HCT116 (cell line): ENCODE results near the gene SPATA3. TPM values are rescaled to one million over a fixed set of nuclear protein-coding genes. Genes with fewer than 3 reads are reported as not detected.

Source experiments
- ATAC-seq: fragments of 200-7000 bp; cut with Tn5 transposase; 2 replicates; pipeline ENCODE4 v1.9.1; 2020; ENCODE audit warnings: mild to moderate bottlenecking, moderate library complexity
- BruUV-seq: library from RNA; stranded (reverse); fragments of 400-500 nt; replicated peaks from 2 replicates; lab custom pipeline; 2021; lab: Mats Ljungman, UMichigan
- CTCF ChIA-PET: fragments of 300-600 bp; sonication (Branson Sonifier 250); formaldehyde crosslinking; loops from one replicate; lab custom pipeline; 2021; ENCODE audit warnings: antibody characterized with exemption; lab: Charles Lee
- POLR2A ChIA-PET: fragments of 300-600, 350-600 bp; sonication (Branson Sonifier 250); formaldehyde crosslinking; loops from one replicate; lab custom pipeline; 2021; ENCODE audit warnings: antibody characterized with exemption; lab: Charles Lee
- RAD21 ChIA-PET, 2 experiments: fragments of 300-600 bp; sonication (Branson Sonifier 250); formaldehyde crosslinking; loops; one replicate each; lab custom pipeline; 2023; ENCODE audit warnings: low total read pairs in 2 of 2; ENCODE audit not compliant: uncharacterized antibody in 2 of 2, unreplicated experiment in 2 of 2, low non-redundant PET in 1 of 2; lab: Charles Lee
- DNase-seq: peaks from one replicate; pipeline ENCODE4 v3.0.0-alpha.2; 2010; ENCODE audit warnings: low read depth, low spot score
- H2AFZ ChIP-seq: fragments of 200-600 bp; shearing (Covaris generic), sonication (generic); 2 replicates; pipeline ENCODE4 v1.6.1; 2017; ENCODE audit warnings: low read depth, mixed run types, mixed read lengths, antibody characterized with exemption, low read length; ENCODE audit not compliant: poor library complexity, severe bottlenecking
- H3K27ac ChIP-seq: 2 replicates; pipeline ENCODE4 v1.5.1; 2012; ENCODE audit warnings: low read depth, low read length
- H3K27me3 ChIP-seq: fragments of 200-600 bp; sonication (generic); 2 replicates; pipeline ENCODE4 v1.6.1; 2016; ENCODE audit warnings: mixed run types, low read length, mixed read lengths; ENCODE audit not compliant: insufficient read depth
- H3K36me3 ChIP-seq, 2 experiments: fragments of 200-500 bp in 1 of 2; fragments of 200-600 bp in 1 of 2; sonication (Bioruptor generic) in 1 of 2; sonication (generic) in 1 of 2; 2 replicates each; pipeline versions ENCODE4 v1.5.1 to v1.6.1; 2014 to 2016; ENCODE audit warnings: low read length in 2 of 2, inconsistent platforms in 1 of 2, mixed read lengths in 1 of 2, mixed run types in 1 of 2; ENCODE audit not compliant: insufficient read depth in 2 of 2, control insufficient read depth in 1 of 2
- H3K4me1 ChIP-seq, 2 experiments: fragments of 200-600 bp in 1 of 2; sonication (generic) in 1 of 2; 2 replicates each; pipeline versions ENCODE4 v1.5.1 to v1.6.1; 2012 to 2017; ENCODE audit warnings: low read length in 2 of 2, inconsistent platforms in 1 of 2, mild to moderate bottlenecking in 1 of 2, mixed read lengths in 1 of 2, mixed run types in 1 of 2, moderate library complexity in 1 of 2; ENCODE audit not compliant: insufficient read depth in 2 of 2, control insufficient read depth in 1 of 2
- H3K4me2 ChIP-seq: fragments of 200-600 bp; sonication (generic); 2 replicates; pipeline ENCODE4 v1.6.1; 2017; ENCODE audit warnings: mixed run types, low read length, mixed read lengths
- H3K4me3 ChIP-seq, 2 experiments: fragments of 200-600 bp in 1 of 2; sonication (generic) in 1 of 2; replicated peaks in 1 of 2; 2 replicates each; pipeline ENCODE4 v1.5.1; 2011 to 2016; ENCODE audit warnings: low read length in 2 of 2, control low read depth in 1 of 2, low read depth in 1 of 2, mild to moderate bottlenecking in 1 of 2, mixed read lengths in 1 of 2, mixed run types in 1 of 2
- H3K79me2 ChIP-seq: fragments of 200-600 bp; sonication (generic); 2 replicates; pipeline ENCODE4 v1.6.1; 2017; ENCODE audit warnings: mild to moderate bottlenecking, mixed run types, low read length, moderate library complexity, mixed read lengths; ENCODE audit not compliant: insufficient read depth
- H3K9ac ChIP-seq: fragments of 200-600 bp; sonication (generic); 2 replicates; pipeline ENCODE4 v1.6.1; 2016; ENCODE audit warnings: low read length, mixed read lengths
- H3K9me2 ChIP-seq: fragments of 200-600 bp; sonication (generic), shearing (Covaris generic); 2 replicates; pipeline ENCODE4 v1.6.1; 2017; ENCODE audit warnings: mixed run types, mild to moderate bottlenecking, moderate library complexity; ENCODE audit not compliant: insufficient read depth
- H3K9me3 ChIP-seq, 2 experiments: fragments of 200-500 bp in 1 of 2; fragments of 200-600 bp in 1 of 2; sonication (Bioruptor generic) in 1 of 2; sonication (generic) in 1 of 2; 2 replicates each; pipeline ENCODE4 v1.6.1; 2014 to 2017; ENCODE audit warnings: low read length in 2 of 2, mixed read lengths in 2 of 2, inconsistent platforms in 1 of 2, low read depth in 1 of 2, mild to moderate bottlenecking in 1 of 2, mixed run types in 1 of 2, moderate library complexity in 1 of 2; ENCODE audit not compliant: control insufficient read depth in 1 of 2, insufficient read depth in 1 of 2
- H4K20me1 ChIP-seq: fragments of 200-600 bp; sonication (generic), shearing (Covaris generic); 2 replicates; pipeline ENCODE4 v1.6.1; 2017; ENCODE audit warnings: mixed run types, mild to moderate bottlenecking, moderate library complexity; ENCODE audit not compliant: insufficient read depth
- EGR1 ChIP-seq: IDR thresholded peaks from 2 replicates; pipeline ENCODE4 v1.6.1; 2012; ENCODE audit warnings: low read depth
- EZH2phosphoT487 ChIP-seq: fragments of 200-600 bp; IDR thresholded peaks from 2 replicates; pipeline ENCODE4 v1.6.1; 2018; ENCODE audit warnings: antibody characterized with exemption, borderline replicate concordance
- FOSL1 ChIP-seq: IDR thresholded peaks from 2 replicates; pipeline ENCODE4 v1.6.1; 2012; ENCODE audit warnings: low read depth
- POLR2AphosphoS5 ChIP-seq: IDR thresholded peaks from 2 replicates; pipeline ENCODE4 v1.6.1; 2011; ENCODE audit warnings: mild to moderate bottlenecking, low read depth, low read length, moderate library complexity
- SRF ChIP-seq: IDR thresholded peaks from 2 replicates; pipeline ENCODE4 v1.6.1; 2012; ENCODE audit warnings: low read depth
- TCF7L2 ChIP-seq: IDR thresholded peaks from 2 replicates; pipeline ENCODE4 v1.7.0; 2011; ENCODE audit warnings: borderline replicate concordance, inconsistent platforms; ENCODE audit not compliant: insufficient read depth, insufficient read length; ENCODE audit errors: extremely low read depth
- ZFX ChIP-seq: fragments of 450-650 bp; IDR thresholded peaks from 2 replicates; pipeline ENCODE4 v1.6.1; 2017
- intact Hi-C: fragments of 100-400 bp; cut with micrococcal nuclease; formaldehyde crosslinking; loops from 2 replicates; pipeline ENCODE4 v1.10.0; 2022
- total RNA-seq: library from RNA; stranded (reverse); gene quantifications from one replicate; pipeline ENCODE4 v1.2.1, GENCODE V29; 2021; ENCODE audit not compliant: unreplicated experiment
- TF ChIP-seq, protein P1 (sequence below): IDR thresholded peaks from 2 replicates; pipeline ENCODE4 v1.6.1; 2012; ENCODE audit warnings: low read depth
- TF ChIP-seq, protein P2 (sequence below), 3 experiments: fragments of 200-600 bp in 1 of 3; sonication (generic) in 1 of 3; IDR thresholded peaks in 2 of 3; conservative IDR thresholded peaks in 1 of 3; 2 replicates each; pipeline ENCODE4 v1.5.1; 2012 to 2017; ENCODE audit warnings: low read depth in 2 of 3, low read length in 2 of 3, antibody characterized with exemption in 1 of 3, borderline replicate concordance in 1 of 3, control low read depth in 1 of 3, mild to moderate bottlenecking in 1 of 3, mixed read lengths in 1 of 3, mixed run types in 1 of 3, moderate library complexity in 1 of 3; ENCODE audit not compliant: insufficient read depth in 1 of 3
- TF ChIP-seq, protein P3 (sequence below): IDR thresholded peaks from 2 replicates; pipeline ENCODE4 v1.6.1; 2012
- TF ChIP-seq, protein P4 (sequence below): IDR thresholded peaks from 2 replicates; pipeline ENCODE4 v1.6.1; 2011; ENCODE audit warnings: mild to moderate bottlenecking, low read length, moderate library complexity; ENCODE audit not compliant: insufficient replicate concordance; ENCODE audit errors: extremely low read depth
- TF ChIP-seq, protein P5 (sequence below): IDR thresholded peaks from 2 replicates; pipeline ENCODE4 v1.6.1; 2012

The SPATA3 gene
- total RNA-seq, 1 experiment from 2014 or later = not detected

DNA sequence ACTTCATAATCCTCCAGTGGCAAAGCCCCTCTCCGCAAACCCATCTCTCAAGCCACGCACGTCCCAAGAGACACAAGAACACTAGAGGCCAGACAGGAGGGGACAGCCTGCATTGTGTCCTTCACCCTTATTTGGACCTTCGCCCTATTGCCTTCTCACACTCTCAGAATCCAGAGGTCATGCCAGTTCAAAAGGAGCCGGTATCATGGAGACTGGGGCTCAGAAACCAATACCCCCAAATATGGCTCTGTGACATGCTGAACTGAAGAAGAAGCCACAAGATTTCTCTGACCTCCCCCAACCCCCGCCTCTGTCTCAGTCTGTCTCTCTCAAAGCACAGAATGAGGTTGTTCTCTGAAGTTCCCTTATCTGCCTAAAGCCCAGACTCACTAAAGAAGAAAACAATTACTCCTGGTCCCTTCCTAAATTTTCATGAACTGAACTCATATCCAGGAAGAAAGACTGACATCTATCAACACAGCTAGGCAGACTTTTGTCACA lies 19.2 kb upstream of the SPATA3 start:
- TF ChIP-seq EGR1 (no peak), POLR2AphosphoS5 (no peak), TCF7L2 (no peak), FOSL1 (no peak), ZFX (no peak), SRF (no peak), EZH2phosphoT487 (no peak)
- TF ChIP-seq, protein P1, sequence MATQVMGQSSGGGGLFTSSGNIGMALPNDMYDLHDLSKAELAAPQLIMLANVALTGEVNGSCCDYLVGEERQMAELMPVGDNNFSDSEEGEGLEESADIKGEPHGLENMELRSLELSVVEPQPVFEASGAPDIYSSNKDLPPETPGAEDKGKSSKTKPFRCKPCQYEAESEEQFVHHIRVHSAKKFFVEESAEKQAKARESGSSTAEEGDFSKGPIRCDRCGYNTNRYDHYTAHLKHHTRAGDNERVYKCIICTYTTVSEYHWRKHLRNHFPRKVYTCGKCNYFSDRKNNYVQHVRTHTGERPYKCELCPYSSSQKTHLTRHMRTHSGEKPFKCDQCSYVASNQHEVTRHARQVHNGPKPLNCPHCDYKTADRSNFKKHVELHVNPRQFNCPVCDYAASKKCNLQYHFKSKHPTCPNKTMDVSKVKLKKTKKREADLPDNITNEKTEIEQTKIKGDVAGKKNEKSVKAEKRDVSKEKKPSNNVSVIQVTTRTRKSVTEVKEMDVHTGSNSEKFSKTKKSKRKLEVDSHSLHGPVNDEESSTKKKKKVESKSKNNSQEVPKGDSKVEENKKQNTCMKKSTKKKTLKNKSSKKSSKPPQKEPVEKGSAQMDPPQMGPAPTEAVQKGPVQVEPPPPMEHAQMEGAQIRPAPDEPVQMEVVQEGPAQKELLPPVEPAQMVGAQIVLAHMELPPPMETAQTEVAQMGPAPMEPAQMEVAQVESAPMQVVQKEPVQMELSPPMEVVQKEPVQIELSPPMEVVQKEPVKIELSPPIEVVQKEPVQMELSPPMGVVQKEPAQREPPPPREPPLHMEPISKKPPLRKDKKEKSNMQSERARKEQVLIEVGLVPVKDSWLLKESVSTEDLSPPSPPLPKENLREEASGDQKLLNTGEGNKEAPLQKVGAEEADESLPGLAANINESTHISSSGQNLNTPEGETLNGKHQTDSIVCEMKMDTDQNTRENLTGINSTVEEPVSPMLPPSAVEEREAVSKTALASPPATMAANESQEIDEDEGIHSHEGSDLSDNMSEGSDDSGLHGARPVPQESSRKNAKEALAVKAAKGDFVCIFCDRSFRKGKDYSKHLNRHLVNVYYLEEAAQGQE = no peak
- TF ChIP-seq, protein P2, sequence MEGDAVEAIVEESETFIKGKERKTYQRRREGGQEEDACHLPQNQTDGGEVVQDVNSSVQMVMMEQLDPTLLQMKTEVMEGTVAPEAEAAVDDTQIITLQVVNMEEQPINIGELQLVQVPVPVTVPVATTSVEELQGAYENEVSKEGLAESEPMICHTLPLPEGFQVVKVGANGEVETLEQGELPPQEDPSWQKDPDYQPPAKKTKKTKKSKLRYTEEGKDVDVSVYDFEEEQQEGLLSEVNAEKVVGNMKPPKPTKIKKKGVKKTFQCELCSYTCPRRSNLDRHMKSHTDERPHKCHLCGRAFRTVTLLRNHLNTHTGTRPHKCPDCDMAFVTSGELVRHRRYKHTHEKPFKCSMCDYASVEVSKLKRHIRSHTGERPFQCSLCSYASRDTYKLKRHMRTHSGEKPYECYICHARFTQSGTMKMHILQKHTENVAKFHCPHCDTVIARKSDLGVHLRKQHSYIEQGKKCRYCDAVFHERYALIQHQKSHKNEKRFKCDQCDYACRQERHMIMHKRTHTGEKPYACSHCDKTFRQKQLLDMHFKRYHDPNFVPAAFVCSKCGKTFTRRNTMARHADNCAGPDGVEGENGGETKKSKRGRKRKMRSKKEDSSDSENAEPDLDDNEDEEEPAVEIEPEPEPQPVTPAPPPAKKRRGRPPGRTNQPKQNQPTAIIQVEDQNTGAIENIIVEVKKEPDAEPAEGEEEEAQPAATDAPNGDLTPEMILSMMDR (IDR thresholded peaks at IDR 0.05 in 2 of 3, conservative IDR thresholded peaks at IDR 0.05 in 1 of 3; ENCODE audit: borderline replicate concordance in 1 of 3, insufficient read depth in 1 of 3, low read depth in 2 of 3, low read length in 2 of 3) = no peak
- TF ChIP-seq, protein P3, sequence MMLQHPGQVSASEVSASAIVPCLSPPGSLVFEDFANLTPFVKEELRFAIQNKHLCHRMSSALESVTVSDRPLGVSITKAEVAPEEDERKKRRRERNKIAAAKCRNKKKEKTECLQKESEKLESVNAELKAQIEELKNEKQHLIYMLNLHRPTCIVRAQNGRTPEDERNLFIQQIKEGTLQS = no peak
- TF ChIP-seq, protein P4, sequence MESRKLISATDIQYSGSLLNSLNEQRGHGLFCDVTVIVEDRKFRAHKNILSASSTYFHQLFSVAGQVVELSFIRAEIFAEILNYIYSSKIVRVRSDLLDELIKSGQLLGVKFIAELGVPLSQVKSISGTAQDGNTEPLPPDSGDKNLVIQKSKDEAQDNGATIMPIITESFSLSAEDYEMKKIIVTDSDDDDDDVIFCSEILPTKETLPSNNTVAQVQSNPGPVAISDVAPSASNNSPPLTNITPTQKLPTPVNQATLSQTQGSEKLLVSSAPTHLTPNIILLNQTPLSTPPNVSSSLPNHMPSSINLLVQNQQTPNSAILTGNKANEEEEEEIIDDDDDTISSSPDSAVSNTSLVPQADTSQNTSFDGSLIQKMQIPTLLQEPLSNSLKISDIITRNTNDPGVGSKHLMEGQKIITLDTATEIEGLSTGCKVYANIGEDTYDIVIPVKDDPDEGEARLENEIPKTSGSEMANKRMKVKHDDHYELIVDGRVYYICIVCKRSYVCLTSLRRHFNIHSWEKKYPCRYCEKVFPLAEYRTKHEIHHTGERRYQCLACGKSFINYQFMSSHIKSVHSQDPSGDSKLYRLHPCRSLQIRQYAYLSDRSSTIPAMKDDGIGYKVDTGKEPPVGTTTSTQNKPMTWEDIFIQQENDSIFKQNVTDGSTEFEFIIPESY = no peak
- TF ChIP-seq, protein P5, sequence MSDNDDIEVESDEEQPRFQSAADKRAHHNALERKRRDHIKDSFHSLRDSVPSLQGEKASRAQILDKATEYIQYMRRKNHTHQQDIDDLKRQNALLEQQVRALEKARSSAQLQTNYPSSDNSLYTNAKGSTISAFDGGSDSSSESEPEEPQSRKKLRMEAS = no peak
- TF ChIP-seq, all 23 proteins: peak for 0
- ChIA-PET POLR2A (no interaction called here), CTCF (no interaction called here), RAD21 (no interaction called here)
- BruUV-seq = no TSS peak
- intact Hi-C loops = no loop called here
- DNase-seq = no peak
- Histone ChIP-seq H3K9me2 (no peaks in the 10 kb centered on the region), H3K9me3 (no peaks in the 10 kb centered on the region), H3K27me3 (no peaks in the 10 kb centered on the region), H3K4me3 (no peak overlapping the region), H3K36me3 (no peaks in the 10 kb centered on the region), H2AFZ (no peak overlapping the region), H3K9ac (no peak overlapping the region), H3K27ac (no peak overlapping the region), H3K4me1 (peaks cover 0 to 6% of the 10 kb centered on the region in 2 experiments; a peak in 1 of 4 replicates), H3K79me2 (no peaks in the 10 kb centered on the region), H4K20me1 (no peaks in the 10 kb centered on the region), H3K4me2 (no peak overlapping the region)
- no peak for ATAC-seq
